HG02840 (cell line): ENCODE data around the gene MUTYH.
"Not testable (repeated sequence)": the region's sequence is repeated elsewhere in the genome, so short reads cannot be mapped to it uniquely, and the experiment has no call there.

ENCODE experiments used
- ATAC-seq: cut with Tn5 transposase; IDR thresholded peaks from one replicate; pipeline ENCODE4 v1.9.1; 2021; ENCODE audit warnings: mild to moderate bottlenecking, moderate library complexity, moderate number of reproducible peaks; ENCODE audit not compliant: unreplicated experiment, low FRiP score

The MUTYH gene

GRCh38 chr1:45325851-45326506 is 14.3 kb downstream of the MUTYH start:
- no peak for ATAC-seq

- no peak for ATAC-seq
Observed at GRCh38 chr1:45322486-45323040, 17.7 kb downstream of the MUTYH start.

- ATAC-seq, result no peak
Observed at GRCh38 chr1:45321444-45321843, 18.8 kb downstream of the MUTYH start.

DNA sequence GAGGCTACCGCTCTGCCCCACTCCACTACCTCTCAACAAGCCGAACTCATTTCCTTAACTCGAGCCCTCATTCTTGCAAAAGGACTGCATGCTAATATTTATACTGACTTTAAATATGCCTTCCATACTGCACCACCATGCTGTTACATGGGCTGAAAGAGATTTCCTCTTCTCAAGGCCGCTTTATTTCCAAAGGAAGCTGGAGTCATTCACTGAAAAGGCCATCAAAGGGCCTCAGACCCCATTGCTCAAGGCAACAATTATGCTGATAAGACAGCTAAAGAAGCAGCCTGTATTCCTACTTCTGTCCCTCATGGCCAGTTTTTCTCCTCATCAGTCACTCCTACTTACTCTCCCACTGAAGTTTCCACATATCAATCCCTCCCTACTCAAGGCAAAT is 20.5 kb downstream of the MUTYH start:
- ATAC-seq, result no peak

DNA sequence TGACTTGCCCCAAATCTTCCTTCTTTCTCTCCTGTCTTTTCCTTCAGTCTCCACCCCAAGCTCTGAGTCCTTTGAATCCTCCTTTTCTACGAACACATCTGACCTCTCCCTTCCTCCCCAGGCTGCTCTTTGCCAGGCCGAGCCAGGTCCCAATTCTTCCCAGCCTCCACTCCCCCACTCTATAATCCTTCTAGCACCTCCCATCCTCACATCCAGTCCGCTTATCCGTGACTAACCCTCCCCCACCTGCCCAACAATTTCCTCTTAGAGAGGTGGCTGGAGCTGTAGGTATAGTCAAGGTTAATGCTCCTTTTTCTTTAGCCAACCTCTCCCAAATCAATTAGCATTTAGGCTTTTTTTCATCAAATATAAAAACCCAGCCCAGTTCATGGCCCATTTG is 23.1 kb downstream of the MUTYH start:
- ATAC-seq, result no peak

GRCh38 chr1:45314266-45314665 is 26.0 kb downstream of the MUTYH start:
- ATAC-seq, result no peak

GRCh38 chr1:45306905-45307304 is 33.3 kb downstream of the MUTYH start:
- ATAC-seq, result no peak

DNA sequence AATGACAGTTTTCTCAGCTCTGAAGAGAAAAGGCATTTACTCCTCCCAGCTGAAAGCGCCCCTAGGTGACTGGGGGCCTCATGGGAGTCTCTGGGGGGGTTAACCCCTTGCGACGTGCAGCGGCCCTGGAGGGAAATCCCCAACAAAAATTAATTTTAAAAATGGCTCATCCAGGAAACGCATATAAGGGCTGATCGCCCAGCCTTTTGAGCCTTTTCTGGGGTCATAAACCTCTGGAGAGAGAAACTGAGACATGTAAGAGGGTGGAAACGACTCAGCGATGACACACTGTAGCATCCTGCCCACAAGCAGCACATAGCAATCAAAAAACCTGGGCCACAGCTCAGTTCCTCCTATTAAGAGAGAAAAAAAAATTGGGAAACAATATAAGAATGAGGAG is 33.9 kb downstream of the MUTYH start:
- ATAC-seq, result no peak

GRCh38 chr1:45305231-45305630 is 35.0 kb downstream of the MUTYH start:
- ATAC-seq, result no peak

GRCh38 chr1:45304311-45305081 is 35.7 kb downstream of the MUTYH start:
- no peak for ATAC-seq

DNA sequence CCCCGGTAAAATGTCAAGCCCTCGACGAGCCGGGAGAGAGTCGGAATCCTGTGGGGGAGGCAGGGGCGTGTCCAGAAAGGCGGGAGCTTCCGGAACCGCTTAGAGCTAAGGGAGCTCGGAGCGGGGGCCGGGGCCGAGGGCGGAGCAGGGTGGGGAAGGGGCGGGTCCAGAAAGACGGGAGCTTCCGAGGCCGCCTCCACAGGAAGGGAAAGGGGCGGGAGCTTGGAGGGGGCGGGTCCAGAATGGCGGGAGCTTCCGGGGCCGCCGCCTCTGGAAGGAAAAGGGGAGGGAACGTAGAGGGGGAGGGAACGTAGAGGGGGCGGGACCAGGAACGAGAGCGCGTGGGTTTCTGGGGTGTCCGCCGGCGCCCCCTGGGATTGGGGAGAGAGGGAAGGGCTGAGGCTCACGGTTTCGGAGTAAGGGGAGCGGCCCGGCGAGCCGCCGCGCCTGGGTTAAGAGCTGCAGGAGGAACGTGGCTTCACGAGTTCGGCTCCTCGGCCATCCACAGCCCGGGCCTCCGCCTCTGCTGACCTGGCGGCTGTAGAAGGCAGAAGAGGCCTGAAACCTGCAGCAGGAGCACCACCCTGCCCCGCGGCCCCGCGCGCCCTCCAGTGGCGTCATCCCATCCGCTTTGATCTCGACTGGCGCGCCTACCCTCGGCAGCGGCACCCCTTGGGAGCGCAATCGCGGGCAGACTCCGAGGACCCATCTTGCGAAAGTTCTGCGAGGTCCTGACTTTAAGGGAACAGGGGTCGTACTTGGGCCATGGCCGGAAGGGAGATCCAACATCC is 36.5 kb downstream of the MUTYH start:
- peak; percentile 68 for ATAC-seq

DNA sequence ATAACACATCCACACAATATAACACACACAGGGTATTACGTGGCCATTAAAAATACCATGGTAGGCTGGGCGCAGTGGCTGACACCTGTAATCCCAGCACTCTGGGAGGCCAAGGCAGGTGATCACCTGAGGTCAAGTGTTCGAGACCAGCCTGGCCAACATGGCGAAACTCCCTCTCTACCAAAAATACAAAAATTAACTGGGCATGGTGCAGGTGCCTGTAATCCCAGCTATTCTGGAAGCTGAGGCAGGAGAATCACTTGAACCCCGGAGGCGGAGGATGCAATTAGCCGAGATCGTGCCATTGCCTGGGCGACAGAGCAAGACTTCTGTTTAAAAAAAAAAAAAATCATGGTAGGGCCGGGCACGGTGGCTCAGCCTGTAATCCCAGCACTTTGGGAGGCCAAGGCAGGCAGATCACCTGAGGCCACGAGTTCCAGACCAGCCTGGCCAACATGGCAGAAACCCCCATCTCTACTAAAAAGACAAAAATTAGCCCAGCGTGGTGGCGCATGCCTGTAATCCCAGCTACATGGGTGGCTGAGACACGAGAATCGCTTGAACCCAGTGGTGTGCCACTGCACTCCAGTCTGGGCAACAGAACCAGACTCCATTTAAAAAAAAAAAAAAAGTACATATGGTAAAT is 37.6 kb downstream of the MUTYH start:
- ATAC-seq, result no peak

- ATAC-seq, result no peak
Observed at GRCh38 chr1:45300669-45300997, 39.6 kb downstream of the MUTYH start.

DNA sequence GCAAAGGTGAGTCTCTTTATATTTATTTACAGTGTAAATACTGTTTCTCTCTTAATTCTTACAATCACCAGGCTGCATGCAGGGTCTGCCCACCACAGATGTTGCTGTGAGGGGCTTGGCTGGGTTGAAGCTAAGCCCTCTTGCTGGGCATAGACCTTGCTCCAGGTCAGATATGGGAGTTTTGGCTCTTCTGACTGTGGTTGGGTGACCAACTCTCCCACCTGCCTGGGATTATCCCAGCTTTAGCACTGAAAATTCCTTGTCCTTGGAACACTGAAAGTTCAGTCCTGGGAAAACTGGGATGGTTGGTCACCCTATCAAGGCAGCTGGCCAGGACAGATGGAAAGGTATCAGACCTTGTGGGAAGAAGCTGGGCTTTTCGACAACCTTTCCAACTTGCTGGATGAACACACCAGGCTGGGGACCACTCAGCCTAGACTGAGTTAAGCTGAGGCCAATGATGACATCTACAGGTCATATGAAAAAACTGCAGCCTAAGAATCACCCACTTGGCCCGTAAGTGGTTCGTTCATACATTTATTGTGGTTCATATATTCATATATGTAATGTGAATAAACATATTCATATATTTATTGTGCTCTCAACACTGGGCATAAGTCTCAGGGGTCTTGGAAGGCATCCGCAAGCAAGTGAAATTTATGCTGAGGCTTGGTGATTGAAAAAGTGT is 40.1 kb downstream of the MUTYH start:
- no peak for ATAC-seq

- ATAC-seq, result no peak
Observed at GRCh38 chr1:45299296-45299695, 40.9 kb downstream of the MUTYH start.

- no peak for ATAC-seq
Observed at GRCh38 chr1:45297666-45298356, 42.4 kb downstream of the MUTYH start.

DNA sequence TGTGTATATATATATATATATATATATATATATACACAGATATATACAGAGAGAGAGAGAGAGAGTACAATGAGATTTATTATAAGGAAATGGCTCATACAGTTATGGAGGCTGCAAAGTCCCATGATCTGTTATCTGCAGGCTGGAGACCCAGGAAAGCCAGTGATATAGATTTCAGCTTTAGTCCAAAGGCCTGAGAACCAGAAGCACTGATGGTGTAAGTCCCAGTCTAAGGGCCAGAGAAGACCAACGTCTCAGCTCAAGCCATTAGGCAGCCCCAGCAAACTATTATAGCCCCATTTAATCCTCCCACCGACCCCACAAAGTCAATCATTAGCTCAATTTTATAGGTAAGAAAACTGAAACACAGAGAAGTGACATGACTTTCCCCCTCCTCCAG is 48.5 kb downstream of the MUTYH start:
- no peak for ATAC-seq

DNA sequence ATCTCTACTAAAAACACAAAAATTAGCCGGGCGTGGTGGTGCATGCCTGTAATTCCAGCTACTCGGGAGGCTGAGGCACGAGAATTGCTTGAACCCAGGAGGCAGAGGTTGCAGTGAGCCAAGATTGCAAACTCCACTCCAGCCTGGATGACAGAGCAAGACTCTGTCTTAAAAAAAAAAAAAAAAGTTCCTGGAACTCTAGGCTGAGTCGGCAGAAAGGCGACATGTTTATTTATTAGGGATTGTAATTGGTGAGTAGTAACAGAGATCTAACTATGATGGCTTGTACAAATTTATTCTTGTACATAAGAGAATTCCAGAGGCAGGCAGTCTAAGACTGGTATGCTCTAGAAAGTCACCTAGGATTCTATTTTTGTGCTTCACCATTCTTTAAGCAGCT is 49.2 kb downstream of the MUTYH start:
- not testable (repeated sequence) for ATAC-seq

DNA sequence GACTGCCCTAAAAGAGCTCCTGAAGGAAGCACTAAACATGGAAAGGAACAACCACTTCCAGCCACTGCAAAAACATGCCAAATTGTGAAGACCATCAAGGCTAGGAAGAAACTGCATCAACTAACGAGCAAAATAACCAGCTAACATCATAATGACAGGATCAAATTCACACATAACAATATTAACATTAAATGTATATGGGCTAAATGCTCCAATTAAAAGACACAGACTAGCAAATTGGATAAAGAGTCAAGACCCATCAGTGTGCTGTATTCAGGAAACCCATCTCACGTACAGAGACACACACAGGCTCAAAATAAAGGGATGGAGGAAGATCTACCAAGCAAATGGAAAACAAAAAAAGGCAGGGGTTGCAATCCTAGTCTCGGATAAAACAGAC is 53.7 kb downstream of the MUTYH start:
- ATAC-seq, result not testable (repeated sequence)

DNA sequence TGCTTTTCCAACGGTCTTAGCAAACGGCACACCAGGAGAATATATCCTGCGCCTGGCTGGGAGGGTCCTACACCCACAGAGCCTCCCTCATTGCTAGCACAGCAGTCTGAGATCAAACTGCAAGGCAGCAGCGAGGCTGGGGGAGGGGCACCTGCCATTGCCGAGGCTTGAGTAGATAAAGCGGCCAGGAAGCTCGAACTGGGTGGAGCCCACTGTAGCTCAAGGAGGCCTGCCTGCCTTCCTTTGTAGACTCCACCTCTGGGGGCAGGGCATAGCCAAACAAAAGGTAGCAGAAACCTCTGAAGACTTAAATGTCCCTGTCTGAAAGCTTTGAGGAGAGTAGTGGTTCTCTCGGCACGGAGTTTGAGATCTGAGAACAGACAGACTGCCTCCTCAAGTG is 55.4 kb downstream of the MUTYH start:
- ATAC-seq, result not testable (repeated sequence)
